Psoas muscle (tissue), 8 donors: ENCODE measurements around the gene VSIR. TPM values are rescaled to one million over a fixed set of nuclear protein-coding genes. Genes with fewer than 3 reads are reported as not detected.
A peak's percentile ranks its signal among the peaks of the same experiment; 100 is the strongest.

Experiments
- ATAC-seq, 4 donors: fragments of 200-7000 bp; cut with Tn5 transposase; one replicate each; pipeline ENCODE4 v1.9.1; 2020; ENCODE audit warnings: moderate library complexity in 3 of 4, mild to moderate bottlenecking in 2 of 4
- DNase-seq, 2 donors: peaks; one replicate each; pipeline ENCODE4 v3.0.0-alpha.2; 2020
- H3K27ac ChIP-seq: fragments of 200-600 bp; one replicate; pipeline ENCODE4 v1.8.0; 2022
- H3K27me3 ChIP-seq, 3 donors: fragments of 200-600 bp in 1 of 3; one replicate each; pipeline versions ENCODE4 v1.6.1 to v1.8.0; 2013 to 2022; ENCODE audit warnings: low read length in 2 of 3, mild to moderate bottlenecking in 2 of 3, moderate library complexity in 1 of 3; ENCODE audit not compliant: insufficient read depth in 3 of 3
- H3K36me3 ChIP-seq, 2 donors: fragments of 200-600 bp in 1 of 2; one replicate each; pipeline versions ENCODE4 v1.6.1 to v1.8.0; 2013 to 2022; ENCODE audit warnings: low read depth in 1 of 2, mild to moderate bottlenecking in 1 of 2, moderate library complexity in 1 of 2; ENCODE audit not compliant: insufficient read depth in 1 of 2
- H3K4me1 ChIP-seq: fragments of 200-600 bp; one replicate; pipeline ENCODE4 v1.8.0; 2022
- H3K4me3 ChIP-seq: fragments of 200-600 bp; one replicate; pipeline ENCODE4 v1.8.0; 2022; ENCODE audit warnings: mild to moderate bottlenecking
- H3K9me3 ChIP-seq: fragments of 200-600 bp; one replicate; pipeline ENCODE4 v1.8.0; 2022
- CTCF ChIP-seq: fragments of 200-600 bp; IDR thresholded peaks from one replicate; pipeline ENCODE4 v1.8.0; 2022; ENCODE audit warnings: antibody characterized with exemption
- WGBS, 3 donors: extraction: QIAGEN DNeasy Blood & Tissue Kit; methylation state at CpG; one replicate each; pipeline versions ENCODE4 v1.1.6 to v1.1.7; 2013; 5-methylcytosine and 5-hydroxymethylcytosine counted together
- intact Hi-C, 2 donors: fragments of 100-400 bp; cut with DNase I; formaldehyde crosslinking; loops; one replicate each; pipeline versions ENCODE4 v1.11.0 to v1.14.2; 2022
- polyA plus RNA-seq, 3 donors: library from polyadenylated mRNA; stranded (reverse); fragments of 200-250 nt; gene quantifications; one replicate each; pipeline ENCODE4 v1.2.3, GENCODE V29; 2013
- total RNA-seq, 4 donors: library from RNA; stranded (reverse); fragmentation: NEBNext Ultra II Directional in 2 of 4; extraction: Animal tissue kit (Norgen Biotek cat#: 25700) in 2 of 4; gene quantifications; one replicate each; pipeline versions ENCODE4 v1.2.1 to v1.2.4, GENCODE V29; 2021 to 2023
- donor health status: healthy with polysubstance abuse.
- donor health status: DM: no; HTN: no; CAD: no; lungs with moderate emphysema.
- donor health status: Bipolar disorder and iron deficiency.
- donor health status: healthy.
- donor health status: DM: yes; HTN: yes; CAD: no.
- donor health status: DM: no; HTN: no; CAD: no.
- donor health status: DM: no; HTN: no; CAD: no.
- donor health status: DM: yes; HTN: yes; CAD: no.

The VSIR gene
- total and polyA plus RNA-seq, 7 donors: 12.5 to 21.8 (median 18.1) TPM

DNA sequence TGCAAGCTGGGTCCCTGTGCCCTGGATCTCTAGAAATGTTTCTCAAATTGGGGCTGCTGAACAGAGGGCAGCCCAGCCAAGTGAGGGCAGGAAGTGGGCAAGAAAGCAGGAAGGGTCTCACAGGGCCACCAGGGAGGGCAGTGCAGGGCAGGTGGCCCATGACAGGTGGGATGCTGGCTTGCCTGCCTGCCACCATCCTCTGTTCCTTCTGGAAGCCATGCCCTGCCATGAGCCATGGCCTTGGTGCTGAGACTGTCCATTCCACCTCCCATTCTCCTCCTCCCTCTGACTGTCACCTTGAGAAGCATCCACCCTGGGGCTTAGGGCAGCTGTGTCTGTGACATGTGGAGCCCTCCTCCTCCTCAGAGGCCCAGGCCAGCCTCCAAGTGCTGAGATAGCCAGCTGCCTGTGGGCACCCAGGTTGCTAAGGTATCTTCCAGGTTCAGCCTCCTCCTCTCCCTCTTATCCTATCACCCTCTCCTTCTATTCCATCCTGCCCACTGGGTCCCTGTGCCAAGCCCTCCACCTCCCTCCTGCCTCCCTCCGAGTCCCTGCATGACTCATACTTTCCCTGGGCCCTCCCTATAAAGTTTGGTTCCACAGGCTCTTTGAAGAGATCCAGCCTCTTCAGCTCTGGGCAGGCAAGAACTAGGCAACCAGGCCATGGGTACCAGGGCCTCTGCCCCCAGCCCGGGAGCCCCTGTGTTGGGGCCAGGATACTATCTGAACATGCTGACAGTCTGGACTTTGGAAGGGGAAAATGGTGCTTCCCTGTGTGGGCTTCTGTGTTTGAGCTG is 1.3 kb downstream of the VSIR start:
- Histone ChIP-seq H3K27me3 (no peaks in the 10 kb centered on the region), H3K4me1 (peaks cover 69% of the 10 kb centered on the region), H3K9me3 (no peaks in the 10 kb centered on the region), H3K36me3 (no peaks in the 10 kb centered on the region), H3K4me3 (peak overlapping the region; percentile 76), H3K27ac (peak overlapping the region; percentile 81)
- no peak for TF ChIP-seq CTCF
- intact Hi-C loops: loop anchor here in 1 of 2 donors (5.0 kb wide), 1 partner anchor 75 kb away; no protein-coding TSS in a partner anchor
- ATAC-seq (peak; percentile 9 to 46 (median 26)), DNase-seq (peak; percentile 67 to 78)
- WGBS, 3 donors: 11 to 35% (median 13%) methylated on average over 2 of the region's 2 CpGs

- H3K9me3 ChIP-seq: no peaks in the 10 kb centered on the region
- 12 to 21% (median 15%) methylated on average over 2 of the region's 2 CpGs for WGBS, 3 donors
- peak overlapping the region; percentile 76 for H3K4me3 ChIP-seq
- peaks cover 77% of the 10 kb centered on the region for H3K4me1 ChIP-seq
- H3K36me3 ChIP-seq: no peaks in the 10 kb centered on the region
- H3K27me3 ChIP-seq: no peaks in the 10 kb centered on the region
- peak in 3 of 4 donors; percentile 16 to 28 (median 22) for ATAC-seq
- peak overlapping the region; percentile 81 for H3K27ac ChIP-seq
- TF ChIP-seq CTCF: no peak
- intact Hi-C loops: loop anchor here in 1 of 2 donors (5.0 kb wide), 1 partner anchor 74 kb away; no protein-coding TSS in a partner anchor
- DNase-seq: no peak
Observed at GRCh38 chr10:71771204-71771603, 2.1 kb downstream of the VSIR start.

DNA sequence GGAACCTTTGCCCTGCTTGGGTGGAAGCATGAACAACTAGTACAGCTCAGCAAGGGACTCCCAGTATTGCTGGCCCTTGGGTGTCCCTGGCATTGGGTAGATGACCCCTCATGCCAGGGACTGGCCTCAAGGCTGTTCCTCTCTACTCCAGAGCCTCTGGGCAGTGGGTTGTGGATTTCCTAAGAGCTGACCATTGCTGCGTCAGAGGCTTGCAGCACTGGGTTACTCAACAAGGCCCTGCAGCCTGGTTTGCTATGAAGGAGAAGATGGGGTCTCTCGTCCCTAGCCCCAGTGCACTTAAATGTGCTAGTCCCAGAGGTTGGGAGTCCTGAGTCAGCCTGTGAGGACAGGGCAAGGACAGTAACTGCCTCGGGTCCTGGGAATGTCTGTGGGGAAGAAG is 2.5 kb downstream of the VSIR start:
- Histone ChIP-seq H3K4me1 (peaks cover 82% of the 10 kb centered on the region), H3K27ac (peak overlapping the region; percentile 81), H3K36me3 (no peaks in the 10 kb centered on the region), H3K4me3 (peak overlapping the region; percentile 76), H3K27me3 (no peaks in the 10 kb centered on the region), H3K9me3 (no peaks in the 10 kb centered on the region)
- intact Hi-C loops: loop anchor here in 1 of 2 donors (5.0 kb wide), 1 partner anchor 73 kb away; no protein-coding TSS in a partner anchor
- no peak for ATAC-seq
- no peak for TF ChIP-seq CTCF
- WGBS, 3 donors: 46 to 59% (median 57%) methylated on average over 3 of the region's 3 CpGs
- no peak for DNase-seq

GRCh38 chr10:71770255-71770654 is 3.1 kb downstream of the VSIR start:
- Histone ChIP-seq H3K36me3 (no peaks in the 10 kb centered on the region), H3K9me3 (no peaks in the 10 kb centered on the region), H3K4me1 (peaks cover 86% of the 10 kb centered on the region), H3K27ac (peak overlapping the region; percentile 81), H3K27me3 (no peaks in the 10 kb centered on the region), H3K4me3 (peak overlapping the region; percentile 76)
- ATAC-seq (peak in 3 of 4 donors; percentile 38 to 45 (median 38)), DNase-seq (no peak)
- intact Hi-C loops: loop anchor here in 1 of 2 donors (5.0 kb wide), 1 partner anchor 73 kb away; no protein-coding TSS in a partner anchor
- WGBS, 3 donors: 58 to 85% (median 78%) methylated on average over 3 of the region's 3 CpGs
- no peak for TF ChIP-seq CTCF
